WTC11 (cell line): Measurements from ENCODE around the gene ZNF684.

ENCODE experiments used
- GABPB1 ChIP-seq: sonication (generic); formaldehyde crosslinking; IDR thresholded peaks from 2 replicates; pipeline ENCODE4 v1.8.1; 2023; ENCODE audit warnings: mild to moderate bottlenecking, missing genetic modification reagents
- SP1 ChIP-seq: sonication (generic); formaldehyde crosslinking; conservative IDR thresholded peaks from 2 replicates; pipeline ENCODE4 v1.8.1; 2022; ENCODE audit warnings: missing genetic modification reagents
- TF ChIP-seq, protein P1 (sequence below): sonication (generic); formaldehyde crosslinking; IDR thresholded peaks from 2 replicates; pipeline ENCODE4 v1.8.0; 2023; ENCODE audit warnings: mild to moderate bottlenecking, missing genetic modification reagents
- TF ChIP-seq, protein P2 (sequence below): fragments of 200-600 bp; IDR thresholded peaks from 2 replicates; pipeline ENCODE4 v1.8.0; 2022; ENCODE audit warnings: antibody characterized with exemption
- TF ChIP-seq, protein P3 (sequence below): sonication (generic); formaldehyde crosslinking; IDR thresholded peaks from 2 replicates; pipeline ENCODE4 v1.8.0; 2022; ENCODE audit warnings: mild to moderate bottlenecking, missing genetic modification reagents

DNA sequence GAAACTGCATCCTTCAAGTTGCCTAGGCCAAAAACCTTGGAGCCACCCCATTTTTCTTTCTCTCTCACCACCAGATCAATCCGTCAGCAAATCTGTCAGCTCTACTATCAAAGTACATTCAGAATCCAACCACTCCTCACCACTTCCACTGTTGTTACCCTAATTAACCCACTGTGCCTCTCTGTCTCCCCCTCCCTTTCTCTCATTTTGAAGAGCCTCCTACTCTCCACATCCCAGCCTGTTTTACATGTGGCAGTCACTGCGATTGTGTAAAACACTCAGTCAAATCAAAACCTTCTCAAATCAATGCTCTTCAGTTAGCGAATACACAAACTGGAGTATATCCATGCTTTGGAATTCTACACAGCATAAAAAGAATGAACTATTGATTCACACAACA lies 33.1 kb downstream of the ZNF684 start:
- TF ChIP-seq, protein P1, sequence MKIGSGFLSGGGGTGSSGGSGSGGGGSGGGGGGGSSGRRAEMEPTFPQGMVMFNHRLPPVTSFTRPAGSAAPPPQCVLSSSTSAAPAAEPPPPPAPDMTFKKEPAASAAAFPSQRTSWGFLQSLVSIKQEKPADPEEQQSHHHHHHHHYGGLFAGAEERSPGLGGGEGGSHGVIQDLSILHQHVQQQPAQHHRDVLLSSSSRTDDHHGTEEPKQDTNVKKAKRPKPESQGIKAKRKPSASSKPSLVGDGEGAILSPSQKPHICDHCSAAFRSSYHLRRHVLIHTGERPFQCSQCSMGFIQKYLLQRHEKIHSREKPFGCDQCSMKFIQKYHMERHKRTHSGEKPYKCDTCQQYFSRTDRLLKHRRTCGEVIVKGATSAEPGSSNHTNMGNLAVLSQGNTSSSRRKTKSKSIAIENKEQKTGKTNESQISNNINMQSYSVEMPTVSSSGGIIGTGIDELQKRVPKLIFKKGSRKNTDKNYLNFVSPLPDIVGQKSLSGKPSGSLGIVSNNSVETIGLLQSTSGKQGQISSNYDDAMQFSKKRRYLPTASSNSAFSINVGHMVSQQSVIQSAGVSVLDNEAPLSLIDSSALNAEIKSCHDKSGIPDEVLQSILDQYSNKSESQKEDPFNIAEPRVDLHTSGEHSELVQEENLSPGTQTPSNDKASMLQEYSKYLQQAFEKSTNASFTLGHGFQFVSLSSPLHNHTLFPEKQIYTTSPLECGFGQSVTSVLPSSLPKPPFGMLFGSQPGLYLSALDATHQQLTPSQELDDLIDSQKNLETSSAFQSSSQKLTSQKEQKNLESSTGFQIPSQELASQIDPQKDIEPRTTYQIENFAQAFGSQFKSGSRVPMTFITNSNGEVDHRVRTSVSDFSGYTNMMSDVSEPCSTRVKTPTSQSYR (CRISPR knock-in tag): no peak
- TF ChIP-seq, protein P2, sequence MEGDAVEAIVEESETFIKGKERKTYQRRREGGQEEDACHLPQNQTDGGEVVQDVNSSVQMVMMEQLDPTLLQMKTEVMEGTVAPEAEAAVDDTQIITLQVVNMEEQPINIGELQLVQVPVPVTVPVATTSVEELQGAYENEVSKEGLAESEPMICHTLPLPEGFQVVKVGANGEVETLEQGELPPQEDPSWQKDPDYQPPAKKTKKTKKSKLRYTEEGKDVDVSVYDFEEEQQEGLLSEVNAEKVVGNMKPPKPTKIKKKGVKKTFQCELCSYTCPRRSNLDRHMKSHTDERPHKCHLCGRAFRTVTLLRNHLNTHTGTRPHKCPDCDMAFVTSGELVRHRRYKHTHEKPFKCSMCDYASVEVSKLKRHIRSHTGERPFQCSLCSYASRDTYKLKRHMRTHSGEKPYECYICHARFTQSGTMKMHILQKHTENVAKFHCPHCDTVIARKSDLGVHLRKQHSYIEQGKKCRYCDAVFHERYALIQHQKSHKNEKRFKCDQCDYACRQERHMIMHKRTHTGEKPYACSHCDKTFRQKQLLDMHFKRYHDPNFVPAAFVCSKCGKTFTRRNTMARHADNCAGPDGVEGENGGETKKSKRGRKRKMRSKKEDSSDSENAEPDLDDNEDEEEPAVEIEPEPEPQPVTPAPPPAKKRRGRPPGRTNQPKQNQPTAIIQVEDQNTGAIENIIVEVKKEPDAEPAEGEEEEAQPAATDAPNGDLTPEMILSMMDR: no peak
- no peak for TF ChIP-seq SP1 (CRISPR knock-in tag)
- TF ChIP-seq GABPB1: no peak
- TF ChIP-seq, protein P3, sequence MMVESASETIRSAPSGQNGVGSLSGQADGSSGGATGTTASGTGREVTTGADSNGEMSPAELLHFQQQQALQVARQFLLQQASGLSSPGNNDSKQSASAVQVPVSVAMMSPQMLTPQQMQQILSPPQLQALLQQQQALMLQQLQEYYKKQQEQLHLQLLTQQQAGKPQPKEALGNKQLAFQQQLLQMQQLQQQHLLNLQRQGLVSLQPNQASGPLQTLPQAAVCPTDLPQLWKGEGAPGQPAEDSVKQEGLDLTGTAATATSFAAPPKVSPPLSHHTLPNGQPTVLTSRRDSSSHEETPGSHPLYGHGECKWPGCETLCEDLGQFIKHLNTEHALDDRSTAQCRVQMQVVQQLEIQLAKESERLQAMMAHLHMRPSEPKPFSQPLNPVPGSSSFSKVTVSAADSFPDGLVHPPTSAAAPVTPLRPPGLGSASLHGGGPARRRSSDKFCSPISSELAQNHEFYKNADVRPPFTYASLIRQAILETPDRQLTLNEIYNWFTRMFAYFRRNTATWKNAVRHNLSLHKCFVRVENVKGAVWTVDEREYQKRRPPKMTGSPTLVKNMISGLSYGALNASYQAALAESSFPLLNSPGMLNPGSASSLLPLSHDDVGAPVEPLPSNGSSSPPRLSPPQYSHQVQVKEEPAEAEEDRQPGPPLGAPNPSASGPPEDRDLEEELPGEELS (CRISPR knock-in tag): no peak
